ENCODE results near the gene FLYWCH1. TPM values are rescaled to one million over a fixed set of nuclear protein-coding genes. Genes with fewer than 3 reads are reported as not detected.

FLYWCH1 gene
- total and polyA plus RNA-seq, 9 of the 15 experiments (the other 6 are each of a cell fraction or from before 2014, with no cell fraction given), result 0.18 to 33.6 (median 11.3) TPM

DNA sequence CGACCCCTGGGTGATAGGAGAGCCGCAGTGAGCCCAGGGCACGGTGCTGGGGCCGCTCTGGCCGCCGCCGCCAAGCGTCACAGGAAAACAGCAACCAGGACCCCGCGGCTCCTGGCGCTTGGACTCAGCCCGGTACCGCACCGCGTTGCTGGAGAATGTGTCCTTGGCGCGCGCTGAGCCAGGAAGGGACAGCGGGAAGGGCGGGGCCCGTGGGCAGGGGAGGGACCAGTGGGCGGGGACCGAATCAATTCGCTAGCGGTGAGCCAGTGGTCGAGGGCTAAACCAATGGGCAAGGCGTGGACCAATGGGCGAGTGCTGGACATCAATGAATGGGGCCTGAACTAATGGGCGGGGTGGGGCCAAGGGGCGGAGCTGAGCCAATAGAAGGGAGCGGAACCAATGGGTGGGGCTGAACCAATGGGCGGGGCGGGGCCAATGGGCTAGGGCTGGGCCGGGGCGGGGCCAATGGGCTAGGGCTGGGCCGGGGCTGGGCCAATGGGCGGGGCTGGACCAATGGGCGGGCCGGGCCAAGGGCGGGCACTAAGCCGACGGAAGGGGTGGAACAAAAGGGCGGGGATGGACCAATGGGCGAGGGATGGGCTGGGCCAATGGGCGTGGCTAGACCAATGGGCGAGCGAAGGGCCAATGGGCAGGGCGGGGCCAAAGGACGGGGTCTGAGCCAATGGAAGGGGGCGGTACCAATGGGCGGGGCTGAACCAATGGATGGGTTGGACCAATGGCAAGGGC lies 6.3 kb upstream of the FLYWCH1 start (continued):
- TF ChIP-seq HNRNPLL (IDR thresholded peaks at IDR 0.05; ENCODE audit: low read depth, low read length, poor library complexity, severe bottlenecking) (peak; percentile 52), TEAD2 (tag; IDR thresholded peaks at IDR 0.05) (no peak), ELF4 (CRISPR knock-in tag; IDR thresholded peaks at IDR 0.05) (peak; percentile 62; the same call in 1 of the 2 replicates), HDAC1 (IDR thresholded peaks at IDR 0.05) (no peak; a peak in 2 of 4 replicates), FUS (optimal IDR thresholded peaks at IDR 0.05; ENCODE audit: low read depth, low read length) (peak; percentile 93), BCOR (IDR thresholded peaks at IDR 0.05) (no peak), ZC3H4 (CRISPR knock-in tag; IDR thresholded peaks at IDR 0.05; ENCODE audit: borderline replicate concordance) (no peak), RAD51 (IDR thresholded peaks at IDR 0.05; ENCODE audit: borderline replicate concordance, low read depth) (no peak), RFX7 (CRISPR knock-in tag; IDR thresholded peaks at IDR 0.05) (no peak), TOE1 (IDR thresholded peaks at IDR 0.05; ENCODE audit: borderline replicate concordance) (no peak), TOE1 (CRISPR knock-in tag; IDR thresholded peaks at IDR 0.05; ENCODE audit: borderline replicate concordance, low read depth) (no peak), FOXJ3 (CRISPR knock-in tag; IDR thresholded peaks at IDR 0.05) (no peak), RBM17 (IDR thresholded peaks at IDR 0.05; ENCODE audit: borderline replicate concordance, low read depth, low read length) (no peak), ZEB2 (IDR thresholded peaks at IDR 0.05) (no peak), LEF1 (IDR thresholded peaks at IDR 0.05) (no peak), DDX20 (tag; IDR thresholded peaks at IDR 0.05; ENCODE audit: low read depth) (no peak), PKNOX1 (IDR thresholded peaks at IDR 0.05) (peak; percentile 68), ZNF324 (CRISPR knock-in tag; IDR thresholded peaks at IDR 0.05) (no peak), ZBTB1 (CRISPR knock-in tag; IDR thresholded peaks at IDR 0.05; ENCODE audit: borderline replicate concordance, low read depth) (peak; percentile 61; the same call in 1 of the 2 replicates), PRPF4 (IDR thresholded peaks at IDR 0.05; ENCODE audit: insufficient read depth, low read depth, low read length, poor library complexity, severe bottlenecking) (peak; percentile 80), THRAP3 (IDR thresholded peaks at IDR 0.05; ENCODE audit: borderline replicate concordance) (no peak), ZNF699 (CRISPR knock-in tag; IDR thresholded peaks at IDR 0.05; ENCODE audit: insufficient replicate concordance) (no peak), PYGO2 (tag; IDR thresholded peaks at IDR 0.05) (no peak), PHTF2 (CRISPR knock-in tag; IDR thresholded peaks at IDR 0.05) (no peak), TCFL5 (CRISPR knock-in tag; conservative IDR thresholded peaks at IDR 0.05) (no peak), TAF9B (IDR thresholded peaks at IDR 0.05; ENCODE audit: partially characterized antibody) (peak; percentile 90), GTF2F1 (IDR thresholded peaks at IDR 0.05; ENCODE audit: low read depth, low read length) (peak; percentile 91), ZBTB7A (IDR thresholded peaks at IDR 0.05; ENCODE audit: borderline replicate concordance, control insufficient read depth, low read depth, low read length) (no peak; the same call in 1 of the 2 replicates)

Measured in K562 (cell line).